Keratinocyte (primary cell): ENCODE results near the gene KRTAP21-3.

ENCODE experiments used
- CTCF ChIP-seq, 3 experiments: IDR thresholded peaks in 1 of 3; conservative IDR thresholded peaks in 1 of 3; optimal IDR thresholded peaks in 1 of 3; 2 replicates in 2 of 3; 3 replicates in 1 of 3; pipeline versions ENCODE3 to v1.5.1; 2011; ENCODE audit warnings: low read length in 3 of 3, mild to moderate bottlenecking in 3 of 3, moderate library complexity in 2 of 3, control low read depth in 1 of 3, inconsistent platforms in 1 of 3; ENCODE audit not compliant: insufficient read depth in 2 of 3; ENCODE audit errors: extremely low read depth in 1 of 3
- EZH2 ChIP-seq: IDR thresholded peaks from one replicate; pipeline ENCODE4 v1.6.1; 2012; ENCODE audit warnings: inconsistent platforms, mild to moderate bottlenecking, low read length, moderate library complexity

- no peak for TF ChIP-seq CTCF (optimal IDR thresholded peaks at IDR 0.05 in 1 of 3, IDR thresholded peaks at IDR 0.05 in 1 of 3, conservative IDR thresholded peaks at IDR 0.05 in 1 of 3; ENCODE audit: extremely low read depth in 1 of 3, insufficient read depth in 2 of 3, low read length in 3 of 3)
- no peak for TF ChIP-seq EZH2
These were observed 4.1 kb downstream of the KRTAP21-3 start for GRCh38 chr21:30714456-30714855.
